ENCODE data around the gene CTSC.

DNA sequence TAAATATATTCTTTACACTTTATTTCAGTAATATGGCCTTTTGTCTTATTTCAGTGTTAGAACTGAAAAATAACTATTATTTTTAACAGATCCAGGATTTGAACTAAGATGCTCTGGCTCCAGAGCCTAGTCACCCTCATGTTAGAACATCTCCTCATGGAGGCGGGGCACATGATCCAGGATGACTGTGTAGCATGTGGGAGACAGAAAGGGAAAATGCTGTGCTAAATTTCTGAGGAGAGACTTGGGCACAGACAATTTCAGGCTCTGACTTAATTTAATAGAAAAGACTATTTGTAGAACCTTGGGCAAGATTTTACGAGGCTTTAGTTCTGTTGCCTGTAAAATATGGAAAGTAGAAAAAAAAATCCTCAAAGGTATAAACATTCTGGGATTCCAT is 24.1 kb downstream of the CTSC start:
- TF ChIP-seq, protein P1, sequence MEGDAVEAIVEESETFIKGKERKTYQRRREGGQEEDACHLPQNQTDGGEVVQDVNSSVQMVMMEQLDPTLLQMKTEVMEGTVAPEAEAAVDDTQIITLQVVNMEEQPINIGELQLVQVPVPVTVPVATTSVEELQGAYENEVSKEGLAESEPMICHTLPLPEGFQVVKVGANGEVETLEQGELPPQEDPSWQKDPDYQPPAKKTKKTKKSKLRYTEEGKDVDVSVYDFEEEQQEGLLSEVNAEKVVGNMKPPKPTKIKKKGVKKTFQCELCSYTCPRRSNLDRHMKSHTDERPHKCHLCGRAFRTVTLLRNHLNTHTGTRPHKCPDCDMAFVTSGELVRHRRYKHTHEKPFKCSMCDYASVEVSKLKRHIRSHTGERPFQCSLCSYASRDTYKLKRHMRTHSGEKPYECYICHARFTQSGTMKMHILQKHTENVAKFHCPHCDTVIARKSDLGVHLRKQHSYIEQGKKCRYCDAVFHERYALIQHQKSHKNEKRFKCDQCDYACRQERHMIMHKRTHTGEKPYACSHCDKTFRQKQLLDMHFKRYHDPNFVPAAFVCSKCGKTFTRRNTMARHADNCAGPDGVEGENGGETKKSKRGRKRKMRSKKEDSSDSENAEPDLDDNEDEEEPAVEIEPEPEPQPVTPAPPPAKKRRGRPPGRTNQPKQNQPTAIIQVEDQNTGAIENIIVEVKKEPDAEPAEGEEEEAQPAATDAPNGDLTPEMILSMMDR (IDR thresholded peaks at IDR 0.05; ENCODE audit: low read depth, low read length), result no peak
- no peak for TF ChIP-seq EZH2phosphoT487 (IDR thresholded peaks at IDR 0.05; ENCODE audit: low read depth)

Measured in OCI-LY3 (cell line).